ENCODE results near the gene KCND3.

- TF ChIP-seq CTCF (IDR thresholded peaks at IDR 0.05) (no peak), POLR2A (IDR thresholded peaks at IDR 0.05) (no peak)
Observed at GRCh38 chr1:111927652-111928051, 61.8 kb downstream of the KCND3 start.

Data from lower leg skin (tissue), 3 donors.